Measurements from ENCODE around the gene SLC2A8.

DNA sequence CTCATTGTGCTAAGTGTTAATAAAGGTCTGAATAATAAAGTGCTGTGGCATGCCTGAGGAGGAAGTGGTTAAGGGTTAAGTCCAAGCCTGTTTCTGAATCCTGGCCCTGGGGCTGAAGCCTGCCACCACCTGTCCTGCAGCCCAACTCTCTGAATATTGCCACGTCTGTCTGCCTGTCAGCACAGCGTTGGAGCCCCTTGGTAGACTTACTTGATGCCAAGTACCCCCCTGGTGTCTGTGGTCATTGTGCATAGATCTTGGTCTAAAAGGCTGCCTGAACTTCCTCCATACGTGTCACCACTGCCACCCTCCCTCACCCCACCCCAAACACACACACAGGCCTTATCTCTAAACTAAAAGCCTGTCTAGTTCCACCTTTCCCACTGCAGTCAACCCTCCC lies 35.4 kb upstream of the SLC2A8 start:
- TF ChIP-seq, protein P1, sequence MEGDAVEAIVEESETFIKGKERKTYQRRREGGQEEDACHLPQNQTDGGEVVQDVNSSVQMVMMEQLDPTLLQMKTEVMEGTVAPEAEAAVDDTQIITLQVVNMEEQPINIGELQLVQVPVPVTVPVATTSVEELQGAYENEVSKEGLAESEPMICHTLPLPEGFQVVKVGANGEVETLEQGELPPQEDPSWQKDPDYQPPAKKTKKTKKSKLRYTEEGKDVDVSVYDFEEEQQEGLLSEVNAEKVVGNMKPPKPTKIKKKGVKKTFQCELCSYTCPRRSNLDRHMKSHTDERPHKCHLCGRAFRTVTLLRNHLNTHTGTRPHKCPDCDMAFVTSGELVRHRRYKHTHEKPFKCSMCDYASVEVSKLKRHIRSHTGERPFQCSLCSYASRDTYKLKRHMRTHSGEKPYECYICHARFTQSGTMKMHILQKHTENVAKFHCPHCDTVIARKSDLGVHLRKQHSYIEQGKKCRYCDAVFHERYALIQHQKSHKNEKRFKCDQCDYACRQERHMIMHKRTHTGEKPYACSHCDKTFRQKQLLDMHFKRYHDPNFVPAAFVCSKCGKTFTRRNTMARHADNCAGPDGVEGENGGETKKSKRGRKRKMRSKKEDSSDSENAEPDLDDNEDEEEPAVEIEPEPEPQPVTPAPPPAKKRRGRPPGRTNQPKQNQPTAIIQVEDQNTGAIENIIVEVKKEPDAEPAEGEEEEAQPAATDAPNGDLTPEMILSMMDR (IDR thresholded peaks at IDR 0.05) = no peak
- no peak for TF ChIP-seq POLR2A (IDR thresholded peaks at IDR 0.05)

Measured in ovary (tissue), 3 donors.